HG03575 (cell line): ENCODE measurements around the gene PIAS4.

Experiments
- ATAC-seq: cut with Tn5 transposase; IDR thresholded peaks from one replicate; pipeline ENCODE4 v1.9.1; 2021; ENCODE audit not compliant: unreplicated experiment, insufficient number of reproducible peaks, low FRiP score; ENCODE audit errors: extremely low read depth

The PIAS4 gene

GRCh38 chr19:4083677-4084546 is 76.4 kb downstream of the PIAS4 start:
- ATAC-seq, result no peak

- ATAC-seq, result no peak
Measured at GRCh38 chr19:4084547-4084877, 77.0 kb downstream of the PIAS4 start.

GRCh38 chr19:4086411-4086867 is 78.9 kb downstream of the PIAS4 start:
- ATAC-seq, result no peak

- no peak for ATAC-seq
Measured at GRCh38 chr19:4087787-4088679, 80.5 kb downstream of the PIAS4 start.

- no peak for ATAC-seq
Measured at GRCh38 chr19:4088975-4089374, 81.4 kb downstream of the PIAS4 start.
